Stimulated activated effector memory CD8-positive, alpha-beta T cell treated with anti-CD3 and anti-CD28 coated beads, Interleukin-12 subunit alpha, Interleukin-12 subunit beta, amount 100 ng/mL, for 72 hours (primary cell): Measurements from ENCODE around the gene BCL7A.

Experiments
- ATAC-seq: fragments of 150-1000 bp; cut with Tn5 transposase; 2 replicates; pipeline ENCODE4 v1.10.0; 2021
- DNase-seq, 2 donors: peaks; one replicate each; pipeline ENCODE4 v3.0.0; 2021 to 2022; ENCODE audit warnings: low spot score in 2 of 2
- H3K27ac Mint-ChIP-seq: one replicate; pipeline ENCODE4 v1.8.0; 2022; ENCODE audit warnings: mild to moderate bottlenecking, mixed read lengths
- H3K36me3 Mint-ChIP-seq: one replicate; pipeline ENCODE4 v1.8.0; 2022; ENCODE audit warnings: mild to moderate bottlenecking, mixed read lengths
- H3K4me1 Mint-ChIP-seq: one replicate; pipeline ENCODE4 v1.8.0; 2022; ENCODE audit warnings: mixed read lengths
- H3K4me3 Mint-ChIP-seq: one replicate; pipeline ENCODE4 v1.8.0; 2022; ENCODE audit warnings: mild to moderate bottlenecking, mixed read lengths
- H3K9me3 Mint-ChIP-seq: one replicate; pipeline ENCODE4 v1.8.0; 2022; ENCODE audit warnings: mixed read lengths

Gene BCL7A

GRCh38 chr12:122013791-122014590 is 7.7 kb upstream of the BCL7A start:
- H3K36me3 Mint-ChIP-seq, result no peaks in the 10 kb centered on the region
- H3K27ac Mint-ChIP-seq, result no peak overlapping the region
- ATAC-seq (peak; percentile 42), DNase-seq (no peak)
- no peaks in the 10 kb centered on the region for H3K4me1 Mint-ChIP-seq
- H3K4me3 Mint-ChIP-seq, result no peak overlapping the region
- H3K9me3 Mint-ChIP-seq, result peaks cover under 1% of the 10 kb centered on the region

GRCh38 chr12:122014781-122015180 is 6.9 kb upstream of the BCL7A start:
- no peaks in the 10 kb centered on the region for H3K36me3 Mint-ChIP-seq

GRCh38 chr12:122018457-122018856 is 3.2 kb upstream of the BCL7A start:
- no peak for DNase-seq
- H3K9me3 Mint-ChIP-seq, result peaks cover 2% of the 10 kb centered on the region
- H3K4me3 Mint-ChIP-seq, result no peak overlapping the region
- no peaks in the 10 kb centered on the region for H3K36me3 Mint-ChIP-seq
- no peak for ATAC-seq
- H3K4me1 Mint-ChIP-seq, result peaks cover 7% of the 10 kb centered on the region
- H3K27ac Mint-ChIP-seq, result no peak overlapping the region

More at GRCh38 chr12:122014781-122015180, 6.9 kb upstream of the BCL7A start:
- no peak for DNase-seq
- H3K4me1 Mint-ChIP-seq, result no peaks in the 10 kb centered on the region
- H3K4me3 Mint-ChIP-seq, result no peak overlapping the region
- H3K27ac Mint-ChIP-seq, result no peak overlapping the region
- peaks cover 2% of the 10 kb centered on the region for H3K9me3 Mint-ChIP-seq
- no peak for ATAC-seq

DNA sequence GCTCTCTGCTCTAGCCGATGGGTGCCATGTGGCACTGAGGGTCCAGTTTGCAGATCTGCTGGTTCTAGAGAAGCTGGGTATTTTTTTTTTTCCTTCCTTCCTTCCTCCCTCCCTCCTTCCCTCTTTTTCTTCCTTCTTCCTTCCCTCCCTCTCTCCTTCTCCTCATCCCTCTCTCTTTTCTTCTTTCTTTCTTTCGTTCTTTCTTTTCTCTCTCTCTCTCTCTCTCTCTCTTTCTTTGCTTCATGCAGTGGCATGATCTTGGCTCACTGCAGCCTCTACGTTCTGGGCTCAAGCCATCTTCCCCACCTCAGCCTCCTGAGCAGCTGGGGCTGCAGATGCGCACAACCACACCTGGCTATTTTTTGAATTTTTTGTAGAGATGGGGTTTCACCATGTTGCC is 2.7 kb upstream of the BCL7A start:
- peaks cover 7% of the 10 kb centered on the region for H3K4me1 Mint-ChIP-seq
- no peak for DNase-seq
- H3K27ac Mint-ChIP-seq, result no peak overlapping the region
- H3K9me3 Mint-ChIP-seq, result peaks cover 2% of the 10 kb centered on the region
- H3K36me3 Mint-ChIP-seq, result no peaks in the 10 kb centered on the region
- H3K4me3 Mint-ChIP-seq, result no peak overlapping the region
- no peak for ATAC-seq

DNA sequence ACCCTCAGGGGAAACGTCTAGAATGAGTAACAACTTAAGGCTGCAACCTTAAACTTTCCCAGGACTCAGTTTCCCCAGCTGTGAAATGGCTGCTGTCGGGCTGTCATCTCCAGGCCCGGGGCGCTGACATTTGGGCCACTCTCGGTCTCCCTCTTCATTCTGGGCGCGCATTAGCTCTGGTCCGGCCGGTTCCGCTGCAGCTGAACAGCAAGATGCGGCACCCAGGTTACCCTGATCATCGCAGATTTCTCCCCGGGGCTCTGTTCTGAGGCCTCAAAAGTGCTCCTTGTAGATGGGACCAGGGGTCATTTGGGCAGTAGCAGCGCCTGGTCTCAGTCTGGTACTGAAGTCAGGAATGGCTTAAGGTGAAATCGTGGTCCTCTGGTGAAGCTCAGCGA is 890 bp upstream of the BCL7A start:
- DNase-seq (no peak), ATAC-seq (no peak)
- no peaks in the 10 kb centered on the region for H3K36me3 Mint-ChIP-seq
- no peak overlapping the region for H3K27ac Mint-ChIP-seq
- peak overlapping the region; percentile 69 for H3K4me3 Mint-ChIP-seq
- peaks cover 2% of the 10 kb centered on the region for H3K9me3 Mint-ChIP-seq
- H3K4me1 Mint-ChIP-seq, result peaks cover 7% of the 10 kb centered on the region

DNA sequence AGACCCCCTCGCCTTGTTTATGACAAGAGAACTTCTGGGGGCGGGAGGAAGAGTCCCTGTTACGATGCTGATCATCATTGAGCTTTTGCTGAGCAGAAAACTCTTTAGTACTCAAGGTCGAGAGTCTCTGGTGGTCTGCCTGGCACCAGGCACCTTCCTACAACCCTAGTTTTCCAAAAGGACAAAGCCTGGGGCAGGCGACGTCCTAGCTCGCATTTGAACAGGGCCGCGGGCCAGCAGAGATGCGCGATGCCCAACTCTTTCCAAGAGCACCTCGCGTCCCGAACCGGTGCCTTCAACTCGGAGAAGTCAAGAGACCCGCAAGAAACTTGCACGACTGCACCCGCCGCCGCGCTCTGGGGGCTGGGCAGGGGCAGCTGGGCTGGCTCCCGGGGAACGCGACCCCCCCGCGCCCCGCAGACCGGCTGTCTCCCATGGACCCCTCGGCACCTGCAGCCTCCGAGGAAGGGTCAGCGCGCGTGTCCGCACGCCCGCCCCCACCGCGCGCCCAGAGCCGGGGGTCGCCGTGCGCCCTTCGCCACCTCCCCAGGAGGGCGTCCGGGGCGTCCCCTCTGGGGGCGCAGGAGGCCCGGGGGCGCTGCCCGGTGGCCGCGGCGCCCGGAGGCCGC is 377 bp upstream of the BCL7A start:
- ATAC-seq, result peak; percentile 3
- Mint-ChIP-seq H3K4me1 (peaks cover 7% of the 10 kb centered on the region), H3K36me3 (no peaks in the 10 kb centered on the region), H3K4me3 (peak overlapping the region; percentile 69), H3K27ac (no peak overlapping the region), H3K9me3 (peaks cover 2% of the 10 kb centered on the region)
- peak in 1 of 2 donors; percentile 53 for DNase-seq

GRCh38 chr12:122022393-122023338 is 982 bp downstream of the BCL7A start:
- ATAC-seq (peak; percentile 17), DNase-seq (peak in 1 of 2 donors; percentile 55)
- Mint-ChIP-seq H3K9me3 (peaks cover 2% of the 10 kb centered on the region), H3K27ac (no peak overlapping the region), H3K36me3 (no peaks in the 10 kb centered on the region), H3K4me3 (peak overlapping the region; percentile 69), H3K4me1 (peaks cover 7% of the 10 kb centered on the region)

GRCh38 chr12:122023339-122024131 is 1.9 kb downstream of the BCL7A start:
- H3K4me1 Mint-ChIP-seq, result peaks cover 9% of the 10 kb centered on the region
- DNase-seq, result peak in 1 of 2 donors; percentile 54
- peaks cover 2% of the 10 kb centered on the region for H3K9me3 Mint-ChIP-seq
- peak; percentile 14 for ATAC-seq
- H3K4me3 Mint-ChIP-seq, result peak overlapping the region; percentile 69
- H3K36me3 Mint-ChIP-seq, result no peaks in the 10 kb centered on the region
- no peak overlapping the region for H3K27ac Mint-ChIP-seq

DNA sequence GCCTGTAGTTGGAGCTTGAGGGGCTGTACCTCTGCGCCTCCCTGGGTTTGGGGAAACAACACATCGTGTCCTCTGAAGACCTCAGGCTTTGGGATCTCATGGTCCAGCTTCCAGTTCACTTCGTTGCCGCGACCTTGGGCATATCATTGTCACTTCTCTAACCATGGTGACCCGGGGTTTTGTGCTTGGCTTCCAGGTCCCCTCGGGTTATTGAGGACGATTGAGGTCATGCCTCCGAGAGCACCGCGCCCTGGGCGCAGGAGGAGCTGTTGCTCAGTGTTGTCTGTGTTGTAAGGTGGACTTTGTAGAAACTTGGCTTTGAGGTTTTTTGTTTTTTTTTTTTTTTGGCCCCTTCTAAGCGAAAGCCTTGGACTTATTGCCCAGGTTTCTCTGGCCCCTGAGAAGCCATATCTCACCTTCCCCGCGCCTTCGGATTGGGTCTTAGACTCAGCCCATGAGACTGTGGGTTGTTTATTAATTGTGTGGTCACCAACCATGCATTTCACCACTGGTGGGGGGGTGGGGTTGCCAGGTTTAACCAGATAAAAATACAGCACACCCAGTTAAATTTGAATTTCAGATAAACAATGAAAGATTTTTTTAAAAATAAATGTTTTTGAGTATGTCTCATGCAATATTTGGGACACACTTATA is 2.6 kb downstream of the BCL7A start:
- peaks cover 16% of the 10 kb centered on the region for H3K4me1 Mint-ChIP-seq
- no peak overlapping the region for H3K4me3 Mint-ChIP-seq
- no peaks in the 10 kb centered on the region for H3K9me3 Mint-ChIP-seq
- DNase-seq (no peak), ATAC-seq (no peak)
- no peak overlapping the region for H3K27ac Mint-ChIP-seq
- peaks cover 4% of the 10 kb centered on the region for H3K36me3 Mint-ChIP-seq

DNA sequence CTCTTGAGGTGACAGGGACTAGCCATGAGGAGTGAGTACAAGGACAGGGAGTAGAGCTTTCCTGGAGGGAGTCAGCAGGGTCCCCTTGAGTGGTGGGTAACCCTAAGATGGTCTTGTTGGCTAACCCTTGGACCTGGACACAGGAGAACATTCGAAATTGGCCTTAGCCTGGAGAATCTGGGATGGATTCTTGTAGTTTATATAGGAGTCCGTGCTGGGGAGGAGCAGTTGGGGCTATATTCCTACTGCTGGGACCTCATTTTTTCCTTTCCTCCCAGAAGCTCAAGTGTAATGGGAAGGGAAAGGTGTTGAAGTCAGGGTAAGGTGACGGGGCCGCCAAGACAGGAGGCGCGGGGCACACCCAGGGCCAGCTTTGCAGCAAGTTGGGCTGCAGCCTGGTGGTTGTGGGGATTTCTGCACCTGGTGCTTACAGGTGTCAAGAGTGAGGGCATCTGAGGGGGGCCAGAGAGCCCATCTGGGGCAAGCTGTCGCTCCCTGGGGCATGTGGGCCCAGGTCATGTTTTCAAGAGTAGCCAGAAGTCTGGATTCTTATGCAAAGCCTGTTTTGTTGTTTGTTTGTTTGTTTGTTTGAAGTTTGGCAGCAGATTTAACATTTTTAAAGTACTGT is 5.1 kb downstream of the BCL7A start:
- Mint-ChIP-seq H3K27ac (no peak overlapping the region), H3K9me3 (no peaks in the 10 kb centered on the region), H3K4me3 (no peak overlapping the region), H3K4me1 (peaks cover 25% of the 10 kb centered on the region), H3K36me3 (peaks cover 7% of the 10 kb centered on the region)
- no peak for ATAC-seq
- no peak for DNase-seq

DNA sequence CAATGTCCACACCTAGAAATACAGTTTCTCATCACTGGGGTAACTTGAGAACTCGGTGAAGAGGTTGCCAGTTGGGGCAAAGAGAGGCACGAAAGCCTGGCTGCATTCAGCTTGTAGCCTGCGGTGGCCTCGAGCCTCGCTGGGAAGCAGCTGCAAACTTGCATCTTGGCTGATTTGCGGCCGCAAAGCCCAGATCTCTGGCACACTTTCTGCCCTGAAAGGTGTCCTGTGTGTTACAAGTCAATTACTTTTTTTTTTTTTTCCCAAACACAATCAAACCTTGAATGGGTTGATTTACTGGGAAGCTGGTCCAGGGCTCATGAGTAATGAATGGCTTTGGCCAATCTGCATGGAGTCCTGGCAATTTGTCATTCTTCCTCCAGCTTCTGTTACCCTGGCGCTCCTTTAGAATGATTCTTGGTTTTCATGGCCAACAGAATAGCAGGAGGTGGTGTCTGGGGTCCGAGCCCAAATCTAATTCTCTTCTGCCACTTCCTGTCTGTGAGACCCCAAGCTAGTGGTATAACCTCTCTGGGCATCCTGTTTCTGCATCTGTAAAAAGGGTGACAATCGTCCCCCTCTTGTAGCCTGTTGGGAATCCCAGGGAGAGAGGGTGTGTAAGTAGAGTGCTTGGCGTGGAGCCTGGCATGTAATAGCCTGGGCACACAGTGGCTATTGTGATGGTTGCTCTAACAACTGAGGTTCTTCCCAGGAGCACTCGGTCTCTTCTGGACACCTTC is 6.7 kb downstream of the BCL7A start:
- H3K4me3 Mint-ChIP-seq, result peak overlapping the region; percentile 25
- H3K4me1 Mint-ChIP-seq, result peaks cover 19% of the 10 kb centered on the region
- peaks cover 7% of the 10 kb centered on the region for H3K36me3 Mint-ChIP-seq
- no peak for ATAC-seq
- H3K27ac Mint-ChIP-seq, result peak overlapping the region; percentile 74
- DNase-seq, result no peak
- H3K9me3 Mint-ChIP-seq, result no peaks in the 10 kb centered on the region

GRCh38 chr12:122028905-122029560 is 7.3 kb downstream of the BCL7A start:
- H3K27ac Mint-ChIP-seq, result peak overlapping the region; percentile 74
- no peaks in the 10 kb centered on the region for H3K9me3 Mint-ChIP-seq
- DNase-seq, result peak; percentile 65 to 92
- peaks cover 7% of the 10 kb centered on the region for H3K36me3 Mint-ChIP-seq
- H3K4me1 Mint-ChIP-seq, result peaks cover 18% of the 10 kb centered on the region
- peak overlapping the region; percentile 25 for H3K4me3 Mint-ChIP-seq
- ATAC-seq, result peak; percentile 98
